H1 (cell line): Measurements from ENCODE around the gene KLHL21. TPM values are rescaled to one million over a fixed set of nuclear protein-coding genes. Genes with fewer than 3 reads are reported as not detected.

Experiments used
- CTCF ChIA-PET: fragments of 300-600 bp; sonication (Branson Sonifier 250); formaldehyde crosslinking; loops from one replicate; lab custom pipeline; 2021; ENCODE audit not compliant: partially characterized antibody; lab: Charles Lee
- POLR2A ChIA-PET: fragments of 300-600 bp; sonication (Branson Sonifier 250); formaldehyde crosslinking; loops from one replicate; lab custom pipeline; 2021; ENCODE audit warnings: inconsistent platforms; ENCODE audit not compliant: partially characterized antibody; lab: Charles Lee
- DNase-seq, 2 experiments: peaks; one replicate each; pipeline versions ENCODE4 v3.0.0 to v3.0.0-alpha.2; 2010 to 2022; ENCODE audit warnings: low spot score in 2 of 2, low read depth in 1 of 2, mixed read lengths in 1 of 2
- FAIRE-seq: peaks from 2 replicates; lab custom pipeline; 2011; peaks lifted over from hg19 to GRCh38; lab: Jason Lieb, UNC
- H2AFZ ChIP-seq: 2 replicates; pipeline ENCODE4 v1.8.1; 2012; ENCODE audit warnings: low read length, inconsistent platforms
- H2AK5ac ChIP-seq: 2 replicates; pipeline ENCODE4 v1.6.1; 2013; ENCODE audit warnings: low read depth, low read length
- H2BK120ac ChIP-seq: replicated peaks from 2 replicates; pipeline ENCODE3; 2013; ENCODE audit warnings: low read depth, low read length, inconsistent platforms
- H2BK12ac ChIP-seq: 2 replicates; pipeline ENCODE4 v1.6.1; 2013; ENCODE audit warnings: low read depth, low read length
- H2BK15ac ChIP-seq: 2 replicates; pipeline ENCODE4 v1.6.1; 2013; ENCODE audit warnings: low read length
- H2BK20ac ChIP-seq: 2 replicates; pipeline ENCODE4 v1.6.1; 2013; ENCODE audit warnings: low read length
- H2BK5ac ChIP-seq: 2 replicates; pipeline ENCODE4 v1.6.1; 2013; ENCODE audit warnings: low read depth, low read length
- H3K14ac ChIP-seq: 2 replicates; pipeline ENCODE4 v1.6.1; 2013; ENCODE audit warnings: inconsistent platforms; ENCODE audit not compliant: insufficient read length
- H3K18ac ChIP-seq: 2 replicates; pipeline ENCODE4 v1.6.1; 2013; ENCODE audit warnings: low read length; ENCODE audit errors: extremely low read depth
- H3K23ac ChIP-seq: 2 replicates; pipeline ENCODE4 v1.6.1; 2013; ENCODE audit warnings: inconsistent platforms; ENCODE audit not compliant: insufficient read length
- H3K23me2 ChIP-seq: 2 replicates; pipeline ENCODE4 v1.6.1; 2013; ENCODE audit warnings: low read depth, low read length
- H3K27ac ChIP-seq: 2 replicates; pipeline ENCODE4 v1.6.1; 2011; ENCODE audit warnings: low read depth, low read length, inconsistent platforms
- H3K27me3 ChIP-seq, 4 experiments: replicated peaks in 1 of 4; 1 replicate in 1 of 4; 2 replicates in 3 of 4; pipeline versions ENCODE4 v1.6.1 to v1.8.1; 2011 to 2013; ENCODE audit warnings: low read length in 3 of 4, mild to moderate bottlenecking in 3 of 4, inconsistent platforms in 2 of 4, mixed read lengths in 2 of 4, moderate library complexity in 1 of 4; ENCODE audit not compliant: control insufficient read depth in 3 of 4, insufficient read depth in 3 of 4; ENCODE audit errors: extremely low read depth in 1 of 4
- H3K36me3 ChIP-seq, 4 experiments: 2 replicates each; pipeline versions ENCODE4 v1.6.1 to v1.8.1; 2011 to 2013; ENCODE audit warnings: mild to moderate bottlenecking in 4 of 4, low read length in 3 of 4, moderate library complexity in 2 of 4, control low read depth in 1 of 4, inconsistent platforms in 1 of 4; ENCODE audit not compliant: insufficient read depth in 4 of 4, control insufficient read depth in 2 of 4
- H3K4ac ChIP-seq: replicated peaks from 2 replicates; pipeline ENCODE3; 2013; ENCODE audit warnings: low read length, low read depth, mixed read lengths, inconsistent platforms; ENCODE audit not compliant: insufficient read length
- H3K4me1 ChIP-seq, 4 experiments: replicated peaks in 1 of 4; 1 replicate in 1 of 4; 2 replicates in 3 of 4; pipeline versions ENCODE4 v1.6.1 to v1.8.1; 2011 to 2013; ENCODE audit warnings: low read length in 3 of 4, inconsistent platforms in 2 of 4, mixed read lengths in 1 of 4; ENCODE audit not compliant: insufficient read depth in 4 of 4, control insufficient read depth in 3 of 4
- H3K4me2 ChIP-seq, 2 experiments: 2 replicates each; pipeline versions ENCODE4 v1.6.1 to v1.8.1; 2011 to 2013; ENCODE audit warnings: low read depth in 2 of 2, low read length in 2 of 2, control low read depth in 1 of 2, inconsistent platforms in 1 of 2, mild to moderate bottlenecking in 1 of 2; ENCODE audit not compliant: insufficient read depth in 1 of 2
- H3K4me3 ChIP-seq, 4 experiments: fragments of 200-600, 300-600 bp in 1 of 4; sonication (generic), shearing (Covaris generic), sonication (Bioruptor Twin) in 1 of 4; 2 replicates each; pipeline versions ENCODE4 v1.5.1 to v1.8.1; 2011 to 2016; ENCODE audit warnings: low read length in 4 of 4, low read depth in 3 of 4, control low read depth in 2 of 4, inconsistent platforms in 2 of 4, mild to moderate bottlenecking in 2 of 4, mixed read lengths in 1 of 4, moderate library complexity in 1 of 4; ENCODE audit not compliant: insufficient read depth in 2 of 4; ENCODE audit errors: extremely low read depth in 1 of 4
- H3K56ac ChIP-seq: replicated peaks from 2 replicates; pipeline ENCODE3; 2013; ENCODE audit warnings: low read depth, mild to moderate bottlenecking, mixed read lengths, low read length, inconsistent platforms; ENCODE audit not compliant: insufficient read length
- H3K79me1 ChIP-seq: 2 replicates; pipeline ENCODE4 v1.6.1; 2013; ENCODE audit warnings: low read depth, low read length, control low read depth
- H3K79me2 ChIP-seq, 2 experiments: 2 replicates each; pipeline versions ENCODE4 v1.6.1 to v1.8.1; 2012 to 2013; ENCODE audit warnings: low read length in 2 of 2, mild to moderate bottlenecking in 2 of 2, inconsistent platforms in 1 of 2; ENCODE audit not compliant: insufficient read depth in 2 of 2, control insufficient read depth in 1 of 2
- H3K9ac ChIP-seq, 4 experiments: replicated peaks in 1 of 4; 1 replicate in 1 of 4; 2 replicates in 3 of 4; pipeline versions ENCODE4 v1.6.1 to v1.8.1; 2011 to 2013; ENCODE audit warnings: low read depth in 3 of 4, low read length in 3 of 4, control low read depth in 2 of 4, mild to moderate bottlenecking in 2 of 4, moderate library complexity in 2 of 4, inconsistent platforms in 1 of 4; ENCODE audit errors: extremely low read depth in 1 of 4
- H3K9me3 ChIP-seq, 2 experiments: 2 replicates each; pipeline versions ENCODE4 v1.6.1 to v1.8.1; 2012 to 2013; ENCODE audit warnings: mild to moderate bottlenecking in 2 of 2, moderate library complexity in 2 of 2, control low read depth in 1 of 2, inconsistent platforms in 1 of 2, low read depth in 1 of 2, low read length in 1 of 2, mixed read lengths in 1 of 2; ENCODE audit not compliant: insufficient read depth in 2 of 2
- H4K20me1 ChIP-seq, 2 experiments: replicated peaks in 1 of 2; 2 replicates each; pipeline versions ENCODE3 to v1.8.1; 2011 to 2013; ENCODE audit warnings: inconsistent platforms in 2 of 2, low read length in 2 of 2, mild to moderate bottlenecking in 1 of 2; ENCODE audit not compliant: insufficient read depth in 2 of 2, control insufficient read depth in 1 of 2
- H4K5ac ChIP-seq: 2 replicates; pipeline ENCODE4 v1.6.1; 2013; ENCODE audit warnings: low read length, low read depth, mixed read lengths, inconsistent platforms; ENCODE audit not compliant: insufficient read length
- H4K8ac ChIP-seq: 2 replicates; pipeline ENCODE4 v1.8.0; 2013; ENCODE audit warnings: mild to moderate bottlenecking, moderate library complexity, low read length, inconsistent platforms; ENCODE audit not compliant: insufficient read depth; ENCODE audit errors: extremely low read depth
- H4K91ac ChIP-seq: replicated peaks from 2 replicates; pipeline ENCODE3; 2013; ENCODE audit warnings: low read length, mixed read lengths, inconsistent platforms; ENCODE audit not compliant: insufficient read length
- ASH2L ChIP-seq: fragments of 200-600, 300-600 bp; sonication (generic); IDR thresholded peaks from one replicate; pipeline ENCODE4 v1.7.1; 2017; ENCODE audit warnings: low read length
- BACH1 ChIP-seq: IDR thresholded peaks from 2 replicates; pipeline ENCODE4 v1.6.1; 2012; ENCODE audit warnings: low read length, improper control_type of control experiment
- CBX8 ChIP-seq: fragments of 300-800, 300-1000 bp; sonication (generic); IDR thresholded peaks from 2 replicates; pipeline ENCODE4 v1.7.1; 2016; ENCODE audit warnings: low read depth, low read length, borderline replicate concordance
- CHD1 ChIP-seq: IDR thresholded peaks from 2 replicates; pipeline ENCODE4 v1.6.1; 2012; ENCODE audit warnings: low read depth, low read length, improper control_type of control experiment
- CTBP2 ChIP-seq: IDR thresholded peaks from 2 replicates; pipeline ENCODE4 v1.7.0; 2011; ENCODE audit warnings: borderline replicate concordance, mild to moderate bottlenecking, moderate library complexity, mixed read lengths, low read length; ENCODE audit not compliant: insufficient read depth, insufficient read length
- EP300 ChIP-seq, 2 experiments: IDR thresholded peaks; 1 replicate in 1 of 2; 2 replicates in 1 of 2; pipeline ENCODE4 v1.6.1; 2011 to 2012; ENCODE audit warnings: low read depth in 2 of 2, low read length in 2 of 2, mild to moderate bottlenecking in 2 of 2, borderline replicate concordance in 1 of 2, inconsistent platforms in 1 of 2, moderate library complexity in 1 of 2
- EZH2 ChIP-seq: fragments of 200-600 bp; sonication (generic); IDR thresholded peaks from 2 replicates; pipeline ENCODE4 v1.7.1; 2012; ENCODE audit warnings: low read depth, mild to moderate bottlenecking, moderate library complexity, low read length, inconsistent platforms; ENCODE audit not compliant: severe bottlenecking
- GTF2F1 ChIP-seq: IDR thresholded peaks from 2 replicates; pipeline ENCODE4 v1.6.1; 2012; ENCODE audit warnings: low read depth, low read length, improper control_type of control experiment, borderline replicate concordance
- NRF1 ChIP-seq: IDR thresholded peaks from 2 replicates; pipeline ENCODE4 v1.6.1; 2011; ENCODE audit warnings: mild to moderate bottlenecking, low read depth, low read length, improper control_type of control experiment
- PHF8 ChIP-seq: fragments of 200-600 bp; sonication (generic); conservative IDR thresholded peaks from 2 replicates; pipeline ENCODE4 v1.7.1; 2012; ENCODE audit warnings: low read depth, mild to moderate bottlenecking, inconsistent platforms, low read length, moderate library complexity
- TAF7 ChIP-seq: optimal IDR thresholded peaks from 2 replicates; pipeline ENCODE3; 2011; ENCODE audit warnings: low read depth, mild to moderate bottlenecking, inconsistent platforms, low read length, moderate library complexity, borderline replicate concordance
- WGBS, 2 experiments: shearing (Covaris generic) in 1 of 2; methylation state at CpG; one replicate each; pipeline versions ENCODE4 v1.1.6 to v1.1.7; 2013 to 2015; ENCODE audit warnings: low lambda C conversion rate in 2 of 2, mixed read lengths in 2 of 2, inconsistent platforms in 1 of 2, low coverage in 1 of 2, missing lambda C conversion rate in 1 of 2; ENCODE audit not compliant: insufficient replicate concordance in 2 of 2, insufficient coverage in 1 of 2, insufficient read length in 1 of 2; ENCODE audit errors: extremely low coverage in 1 of 2, missing lambda C conversion rate in 1 of 2; 5-methylcytosine and 5-hydroxymethylcytosine counted together
- polyA plus RNA-seq, 7 experiments: library from polyadenylated mRNA; depleted of rRNA in 3 of 7; stranded (reverse) in 5 of 7; unstranded in 2 of 7; fragments of >200 nt in 5 of 7; fragments of 200-250 nt in 2 of 7; gene quantifications; 1 replicate in 5 of 7; 2 replicates in 1 of 7; 4 replicates in 1 of 7; pipeline versions ENCODE4 v1.2.1 to v1.2.3, GENCODE V29; 2011 to 2013; ENCODE audit warnings: missing spikeins in 2 of 7, mixed read lengths in 2 of 7
- total RNA-seq: library from RNA; stranded (reverse); fragmentation: NEBNext Ultra II Directional; extraction: Animal tissue kit (Norgen Biotek cat#: 25700); gene quantifications from 2 replicates; pipeline ENCODE4 v1.2.1, GENCODE V29; 2021
- TF ChIP-seq, protein P1 (sequence below): IDR thresholded peaks from 2 replicates; pipeline ENCODE4 v1.6.1; 2012; ENCODE audit warnings: inconsistent platforms

KLHL21 gene
- total and polyA plus RNA-seq, 2 of the 8 experiments (the other 6 are each of a cell fraction or from before 2014, with no cell fraction given), result 11.9 to 22.3 TPM

DNA sequence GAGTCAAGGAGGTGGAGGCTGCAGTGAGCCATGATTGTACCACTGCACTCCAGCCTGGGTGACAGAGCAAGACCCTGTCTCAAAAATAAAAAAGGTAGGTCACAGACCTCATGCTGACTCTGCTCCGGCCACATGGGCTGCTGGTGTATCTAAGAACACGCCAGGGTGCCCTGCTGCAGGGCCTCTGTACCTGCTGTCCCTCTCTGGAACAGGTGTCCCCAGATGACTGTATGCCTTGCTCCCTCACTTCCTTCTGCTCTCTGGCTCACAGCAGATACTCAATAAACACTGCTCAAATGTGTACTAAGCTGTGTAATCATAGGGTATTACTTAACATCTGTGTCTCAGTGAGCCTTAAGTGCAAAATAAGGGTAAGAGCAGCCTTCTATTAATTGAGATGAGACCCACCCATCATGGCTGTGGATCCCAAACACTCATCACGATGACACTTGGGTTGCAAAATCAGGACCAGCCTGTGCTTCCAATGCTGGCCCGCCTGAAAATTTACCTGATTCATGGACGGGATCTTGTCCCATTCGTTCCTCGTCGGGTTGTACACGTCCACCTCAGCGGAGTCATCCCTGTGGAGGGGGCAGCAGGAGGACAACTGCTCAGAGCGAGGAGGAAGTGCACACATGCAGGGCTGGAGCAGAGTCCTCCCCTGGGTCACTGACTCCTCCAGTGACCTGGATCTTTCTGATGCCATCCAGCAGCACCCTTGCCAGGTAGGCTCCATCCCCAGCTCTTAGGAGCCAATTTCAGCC, 7.5 kb downstream of the KLHL21 start:
- Histone ChIP-seq H3K18ac (no peak overlapping the region), H4K5ac (no peak overlapping the region), H3K36me3 (peaks cover 10 to 43% (median 37%) of the 10 kb centered on the region in 4 experiments), H3K23ac (no peak overlapping the region), H2BK5ac (no peak overlapping the region), H3K4me3 (no peak overlapping the region), H2AFZ (no peak overlapping the region), H3K27me3 (no peaks in the 10 kb centered on the region), H3K9ac (no peak overlapping the region), H2BK12ac (no peak overlapping the region), H4K20me1 (peaks cover 19 to 48% of the 10 kb centered on the region in 2 experiments), H2AK5ac (no peak overlapping the region), H3K79me2 (peaks cover 4 to 33% of the 10 kb centered on the region in 2 experiments; a peak in 3 of 4 replicates), H3K14ac (no peak overlapping the region), H3K4ac (no peak overlapping the region), H2BK15ac (no peak overlapping the region), H3K79me1 (peaks cover 10% of the 10 kb centered on the region), H4K91ac (no peak overlapping the region), H2BK120ac (no peak overlapping the region), H3K23me2 (no peaks in the 10 kb centered on the region), H3K27ac (no peak overlapping the region), H3K56ac (no peak overlapping the region), H2BK20ac (no peak overlapping the region), H3K4me1 (no peaks in the 10 kb centered on the region), H3K9me3 (no peaks in the 10 kb centered on the region), H4K8ac (no peak overlapping the region), H3K4me2 (no peak overlapping the region)
- POLR2A ChIA-PET, result interaction anchor here (0.6 to 17.4 kb wide), 4 partner anchors 5 to 37 kb away, joined by 3 to 196 read pairs (median 186); partner anchors contain the start of genes KLHL21, THAP3 and ZBTB48
- no peak for DNase-seq
- 92% methylated on average over 11 of the region's 11 CpGs; no CpG with 5 or more reads in 1 of the 2 experiments for WGBS, 2 experiments
- FAIRE-seq, result no peak
- CTCF ChIA-PET, result interaction anchor here (0.9 to 1.4 kb wide), 3 partner anchors 11 to 40 kb away, joined by 3 read pairs; partner anchors contain the start of gene TAS1R1
- TF ChIP-seq NRF1, result no peak
- TF ChIP-seq BACH1, result no peak
- TF ChIP-seq GTF2F1, result no peak
- TF ChIP-seq CTBP2, result no peak
- no peak for TF ChIP-seq EZH2
- no peak for TF ChIP-seq EP300 (IDR thresholded peaks at IDR 0.05; ENCODE audit: borderline replicate concordance in 1 of 2, low read depth in 2 of 2, low read length in 2 of 2)
- TF ChIP-seq, protein P1, sequence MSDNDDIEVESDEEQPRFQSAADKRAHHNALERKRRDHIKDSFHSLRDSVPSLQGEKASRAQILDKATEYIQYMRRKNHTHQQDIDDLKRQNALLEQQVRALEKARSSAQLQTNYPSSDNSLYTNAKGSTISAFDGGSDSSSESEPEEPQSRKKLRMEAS, result no peak
- TF ChIP-seq CHD1, result no peak
- TF ChIP-seq CBX8, result no peak
- TF ChIP-seq ASH2L, result no peak
- no peak for TF ChIP-seq PHF8
- TF ChIP-seq TAF7, result no peak
